Measurements from ENCODE around the gene TMEM266.

The TMEM266 gene

GRCh38 chr15:76251717-76252116 lies 191.9 kb downstream of the TMEM266 start:
- no peak overlapping the region for H3K27ac ChIP-seq (ENCODE audit: low read depth, low read length)
- no peaks in the 10 kb centered on the region for H3K79me2 ChIP-seq (ENCODE audit: control insufficient read depth, insufficient read depth, low read length, unreplicated experiment)
- H3K4me1 ChIP-seq (ENCODE audit: control insufficient read depth, insufficient read depth, low read length, unreplicated experiment), result no peaks in the 10 kb centered on the region
- no peaks in the 10 kb centered on the region for H3K27me3 ChIP-seq (ENCODE audit: insufficient read depth, low read length)
- H3K4me3 ChIP-seq (ENCODE audit: low read depth, low read length), result no peak overlapping the region
- H2AFZ ChIP-seq (ENCODE audit: low read length, unreplicated experiment), result no peak overlapping the region
- peaks cover 11% of the 10 kb centered on the region for H3K36me3 ChIP-seq (ENCODE audit: insufficient read depth, low read length)

GRCh38 chr15:76252249-76252648 lies 192.5 kb downstream of the TMEM266 start:
- Histone ChIP-seq H3K79me2 (ENCODE audit: control insufficient read depth, insufficient read depth, low read length, unreplicated experiment) (no peaks in the 10 kb centered on the region), H3K27ac (ENCODE audit: low read depth, low read length) (no peak overlapping the region), H3K4me3 (ENCODE audit: low read depth, low read length) (no peak overlapping the region), H3K36me3 (ENCODE audit: insufficient read depth, low read length) (peaks cover 12% of the 10 kb centered on the region), H2AFZ (ENCODE audit: low read length, unreplicated experiment) (no peak overlapping the region), H3K4me1 (ENCODE audit: control insufficient read depth, insufficient read depth, low read length, unreplicated experiment) (no peaks in the 10 kb centered on the region), H3K27me3 (ENCODE audit: insufficient read depth, low read length) (no peaks in the 10 kb centered on the region)

- Histone ChIP-seq H3K79me2 (ENCODE audit: control insufficient read depth, insufficient read depth, low read length, unreplicated experiment) (no peaks in the 10 kb centered on the region), H3K36me3 (ENCODE audit: insufficient read depth, low read length) (peaks cover 12% of the 10 kb centered on the region), H3K4me1 (ENCODE audit: control insufficient read depth, insufficient read depth, low read length, unreplicated experiment) (no peaks in the 10 kb centered on the region), H3K27me3 (ENCODE audit: insufficient read depth, low read length) (no peaks in the 10 kb centered on the region), H3K27ac (ENCODE audit: low read depth, low read length) (no peak overlapping the region), H3K4me3 (ENCODE audit: low read depth, low read length) (no peak overlapping the region), H2AFZ (ENCODE audit: low read length, unreplicated experiment) (no peak overlapping the region)
Observed at GRCh38 chr15:76253691-76254473, 194.1 kb downstream of the TMEM266 start.
